GM20431 (cell line): ENCODE results near the gene SPACA5.
"Not testable (repeated sequence)": the region's sequence is repeated elsewhere in the genome, so short reads cannot be mapped to it uniquely, and the experiment has no call there.

Experiments used
- in situ Hi-C: fragments of 300-500 bp; cut with MseI, MboI; formaldehyde crosslinking; loops from one replicate; pipeline ENCODE4 v1.15.0; 2020; ENCODE audit warnings: low sequenced_read_pairs; ENCODE audit not compliant: unreplicated experiment

Gene SPACA5

GRCh38 chrX:48006688-48007087, at the start of gene SPACA5:
SPACA5 (plus strand) TSS chrX:48006988; CDS start chrX:48007803, 815 bp downstream.
- in situ Hi-C loops: not testable (repeated sequence)

- in situ Hi-C loops: not testable (repeated sequence)
Observed at GRCh38 chrX:47958206-47958605, 48.6 kb upstream of the SPACA5 start.

- in situ Hi-C loops: no loop called here
Observed at GRCh38 chrX:47958761-47959342, 47.9 kb upstream of the SPACA5 start.

GRCh38 chrX:47960406-47960805, 46.4 kb upstream of the SPACA5 start:
- in situ Hi-C loops: no loop called here

GRCh38 chrX:47961830-47962229, 45.0 kb upstream of the SPACA5 start:
- in situ Hi-C loops: not testable (repeated sequence)

GRCh38 chrX:47965526-47965925, 41.3 kb upstream of the SPACA5 start:
- in situ Hi-C loops: not testable (repeated sequence)

- in situ Hi-C loops: no loop called here
Observed at GRCh38 chrX:47973235-47973634, 33.6 kb upstream of the SPACA5 start.

GRCh38 chrX:47976254-47977151, 30.3 kb upstream of the SPACA5 start:
- in situ Hi-C loops: no loop called here

- in situ Hi-C loops: no loop called here
Observed at GRCh38 chrX:47991263-47992094, 15.3 kb upstream of the SPACA5 start.

- in situ Hi-C loops: no loop called here
Observed at GRCh38 chrX:47992095-47992380, 14.8 kb upstream of the SPACA5 start.

GRCh38 chrX:47992669-47993068, 14.1 kb upstream of the SPACA5 start:
- in situ Hi-C loops: no loop called here

GRCh38 chrX:48001260-48001659, 5.5 kb upstream of the SPACA5 start:
- in situ Hi-C loops: no loop called here

- in situ Hi-C loops: no loop called here
Observed at GRCh38 chrX:48002319-48002718, 4.5 kb upstream of the SPACA5 start.

- in situ Hi-C loops: no loop called here
Observed at GRCh38 chrX:48002929-48003328, 3.9 kb upstream of the SPACA5 start.

- in situ Hi-C loops: no loop called here
Observed at GRCh38 chrX:48003367-48003757, 3.4 kb upstream of the SPACA5 start.

- in situ Hi-C loops: no loop called here
Observed at GRCh38 chrX:48003758-48004457, 2.9 kb upstream of the SPACA5 start, which contains the start of gene ZNF182. ZNF182 (minus strand) TSS chrX:48003989; CDS start chrX:48002609, 1,380 bp downstream.

- in situ Hi-C loops: not testable (repeated sequence)
Observed at GRCh38 chrX:48009445-48009960, 2.7 kb downstream of the SPACA5 start.

GRCh38 chrX:48016583-48017310, 10.0 kb downstream of the SPACA5 start:
- in situ Hi-C loops: not testable (repeated sequence)

GRCh38 chrX:48019892-48020291, 13.1 kb downstream of the SPACA5 start:
- in situ Hi-C loops: not testable (repeated sequence)
